PC-9 (cell line): Measurements from ENCODE around the gene CXCL3.

ENCODE experiments used
- EZH2 ChIP-seq: fragments of 200-600 bp; sonication (generic); IDR thresholded peaks from 2 replicates; pipeline ENCODE4 v1.8.0; 2017; ENCODE audit warnings: antibody characterized with exemption, low read depth
- TF ChIP-seq, protein P1 (sequence below): fragments of 200-600 bp; sonication (generic); conservative IDR thresholded peaks from 2 replicates; pipeline ENCODE4 v1.6.1; 2017; ENCODE audit warnings: mixed run types, antibody characterized with exemption, mild to moderate bottlenecking, moderate library complexity

DNA sequence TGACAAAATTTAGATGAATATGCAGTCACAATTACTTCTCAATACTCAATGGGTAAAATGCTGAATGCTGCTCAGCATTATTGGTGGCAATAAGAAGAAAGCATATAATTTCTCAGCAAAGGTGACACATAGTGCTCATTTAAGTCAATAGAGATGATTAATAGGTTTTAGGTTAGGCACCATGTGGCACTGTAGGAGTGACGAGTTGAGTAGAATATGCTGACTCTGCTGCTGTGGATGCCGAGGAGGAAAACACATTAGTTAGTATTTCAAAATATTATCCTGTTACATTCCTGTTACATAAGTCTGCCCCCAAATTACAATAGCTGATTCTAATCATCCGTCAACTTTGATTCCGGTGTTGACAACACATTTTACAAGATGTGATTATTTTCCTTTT lies 26.4 kb downstream of the CXCL3 start:
- no peak for TF ChIP-seq EZH2
- TF ChIP-seq, protein P1, sequence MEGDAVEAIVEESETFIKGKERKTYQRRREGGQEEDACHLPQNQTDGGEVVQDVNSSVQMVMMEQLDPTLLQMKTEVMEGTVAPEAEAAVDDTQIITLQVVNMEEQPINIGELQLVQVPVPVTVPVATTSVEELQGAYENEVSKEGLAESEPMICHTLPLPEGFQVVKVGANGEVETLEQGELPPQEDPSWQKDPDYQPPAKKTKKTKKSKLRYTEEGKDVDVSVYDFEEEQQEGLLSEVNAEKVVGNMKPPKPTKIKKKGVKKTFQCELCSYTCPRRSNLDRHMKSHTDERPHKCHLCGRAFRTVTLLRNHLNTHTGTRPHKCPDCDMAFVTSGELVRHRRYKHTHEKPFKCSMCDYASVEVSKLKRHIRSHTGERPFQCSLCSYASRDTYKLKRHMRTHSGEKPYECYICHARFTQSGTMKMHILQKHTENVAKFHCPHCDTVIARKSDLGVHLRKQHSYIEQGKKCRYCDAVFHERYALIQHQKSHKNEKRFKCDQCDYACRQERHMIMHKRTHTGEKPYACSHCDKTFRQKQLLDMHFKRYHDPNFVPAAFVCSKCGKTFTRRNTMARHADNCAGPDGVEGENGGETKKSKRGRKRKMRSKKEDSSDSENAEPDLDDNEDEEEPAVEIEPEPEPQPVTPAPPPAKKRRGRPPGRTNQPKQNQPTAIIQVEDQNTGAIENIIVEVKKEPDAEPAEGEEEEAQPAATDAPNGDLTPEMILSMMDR, result no peak
